ENCODE data around the gene FUOM. TPM values are rescaled to one million over a fixed set of nuclear protein-coding genes. Genes with fewer than 3 reads are reported as not detected.

Gene FUOM
- total and polyA plus RNA-seq, 2 experiments from 2014 or later: 30.8 to 33.9 TPM

DNA sequence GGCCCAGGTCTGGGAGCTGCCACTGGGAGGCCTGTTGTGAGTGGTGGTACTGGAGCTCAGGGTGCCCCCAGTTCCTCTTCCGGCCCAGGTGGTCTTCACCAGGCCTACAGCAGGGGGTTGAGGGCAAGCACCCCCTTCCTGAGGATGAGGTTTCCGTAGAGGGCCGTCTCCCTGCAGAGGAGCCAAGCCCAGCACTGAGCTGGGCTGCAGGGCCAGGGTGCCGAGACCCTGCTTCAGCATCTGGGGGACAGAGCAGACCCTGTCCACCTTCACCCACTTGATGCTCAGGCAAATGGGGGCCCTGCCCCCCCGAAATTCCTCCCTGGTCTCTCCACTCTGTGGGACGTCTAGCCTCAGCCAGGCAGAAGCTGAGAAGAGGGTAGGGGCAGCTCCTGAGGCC lies 2.6 kb downstream of the FUOM start (continued):
- TF ChIP-seq, protein P1, sequence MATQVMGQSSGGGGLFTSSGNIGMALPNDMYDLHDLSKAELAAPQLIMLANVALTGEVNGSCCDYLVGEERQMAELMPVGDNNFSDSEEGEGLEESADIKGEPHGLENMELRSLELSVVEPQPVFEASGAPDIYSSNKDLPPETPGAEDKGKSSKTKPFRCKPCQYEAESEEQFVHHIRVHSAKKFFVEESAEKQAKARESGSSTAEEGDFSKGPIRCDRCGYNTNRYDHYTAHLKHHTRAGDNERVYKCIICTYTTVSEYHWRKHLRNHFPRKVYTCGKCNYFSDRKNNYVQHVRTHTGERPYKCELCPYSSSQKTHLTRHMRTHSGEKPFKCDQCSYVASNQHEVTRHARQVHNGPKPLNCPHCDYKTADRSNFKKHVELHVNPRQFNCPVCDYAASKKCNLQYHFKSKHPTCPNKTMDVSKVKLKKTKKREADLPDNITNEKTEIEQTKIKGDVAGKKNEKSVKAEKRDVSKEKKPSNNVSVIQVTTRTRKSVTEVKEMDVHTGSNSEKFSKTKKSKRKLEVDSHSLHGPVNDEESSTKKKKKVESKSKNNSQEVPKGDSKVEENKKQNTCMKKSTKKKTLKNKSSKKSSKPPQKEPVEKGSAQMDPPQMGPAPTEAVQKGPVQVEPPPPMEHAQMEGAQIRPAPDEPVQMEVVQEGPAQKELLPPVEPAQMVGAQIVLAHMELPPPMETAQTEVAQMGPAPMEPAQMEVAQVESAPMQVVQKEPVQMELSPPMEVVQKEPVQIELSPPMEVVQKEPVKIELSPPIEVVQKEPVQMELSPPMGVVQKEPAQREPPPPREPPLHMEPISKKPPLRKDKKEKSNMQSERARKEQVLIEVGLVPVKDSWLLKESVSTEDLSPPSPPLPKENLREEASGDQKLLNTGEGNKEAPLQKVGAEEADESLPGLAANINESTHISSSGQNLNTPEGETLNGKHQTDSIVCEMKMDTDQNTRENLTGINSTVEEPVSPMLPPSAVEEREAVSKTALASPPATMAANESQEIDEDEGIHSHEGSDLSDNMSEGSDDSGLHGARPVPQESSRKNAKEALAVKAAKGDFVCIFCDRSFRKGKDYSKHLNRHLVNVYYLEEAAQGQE (IDR thresholded peaks at IDR 0.05; ENCODE audit: unreplicated experiment): no peak
- TF ChIP-seq ZNF114 (CRISPR knock-in tag; IDR thresholded peaks at IDR 0.05): no peak
- TF ChIP-seq EZH2phosphoT487 (IDR thresholded peaks at IDR 0.05; ENCODE audit: unreplicated experiment): no peak
- TF ChIP-seq, protein P2, sequence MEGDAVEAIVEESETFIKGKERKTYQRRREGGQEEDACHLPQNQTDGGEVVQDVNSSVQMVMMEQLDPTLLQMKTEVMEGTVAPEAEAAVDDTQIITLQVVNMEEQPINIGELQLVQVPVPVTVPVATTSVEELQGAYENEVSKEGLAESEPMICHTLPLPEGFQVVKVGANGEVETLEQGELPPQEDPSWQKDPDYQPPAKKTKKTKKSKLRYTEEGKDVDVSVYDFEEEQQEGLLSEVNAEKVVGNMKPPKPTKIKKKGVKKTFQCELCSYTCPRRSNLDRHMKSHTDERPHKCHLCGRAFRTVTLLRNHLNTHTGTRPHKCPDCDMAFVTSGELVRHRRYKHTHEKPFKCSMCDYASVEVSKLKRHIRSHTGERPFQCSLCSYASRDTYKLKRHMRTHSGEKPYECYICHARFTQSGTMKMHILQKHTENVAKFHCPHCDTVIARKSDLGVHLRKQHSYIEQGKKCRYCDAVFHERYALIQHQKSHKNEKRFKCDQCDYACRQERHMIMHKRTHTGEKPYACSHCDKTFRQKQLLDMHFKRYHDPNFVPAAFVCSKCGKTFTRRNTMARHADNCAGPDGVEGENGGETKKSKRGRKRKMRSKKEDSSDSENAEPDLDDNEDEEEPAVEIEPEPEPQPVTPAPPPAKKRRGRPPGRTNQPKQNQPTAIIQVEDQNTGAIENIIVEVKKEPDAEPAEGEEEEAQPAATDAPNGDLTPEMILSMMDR (conservative IDR thresholded peaks at IDR 0.05; ENCODE audit: low read depth in 2 of 2): no peak

DNA sequence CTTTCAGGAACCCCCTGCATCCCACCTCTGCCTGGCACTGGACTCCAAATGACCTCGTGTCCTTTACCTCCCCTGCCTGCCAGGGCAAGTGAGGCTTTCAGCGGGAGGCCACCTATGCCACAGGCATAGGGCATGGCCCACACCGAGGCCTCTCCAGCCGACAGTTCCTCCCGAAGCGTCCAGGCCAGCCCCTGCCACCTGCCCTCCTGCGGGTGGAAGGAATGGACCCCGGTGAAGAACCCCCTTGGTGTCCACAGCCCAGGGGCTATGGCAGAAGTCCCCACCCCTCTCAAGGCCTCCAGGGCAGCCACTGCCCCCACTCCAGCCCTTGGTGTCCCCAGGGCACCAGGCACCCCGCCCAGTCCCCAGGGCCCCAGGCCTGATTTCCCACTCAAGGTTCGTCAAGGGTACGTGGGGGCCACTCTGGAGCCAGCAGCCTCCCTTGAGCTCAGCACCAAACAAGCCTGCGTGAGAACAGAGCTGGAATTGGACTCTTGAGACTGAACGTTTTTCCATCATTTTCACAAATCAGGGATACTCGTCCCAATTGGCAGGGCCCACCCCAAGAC lies 3.1 kb downstream of the FUOM start:
- Histone ChIP-seq H3K27ac (ENCODE audit: low read depth) (no peak overlapping the region), H3F3A (replicated peaks; ENCODE audit: low read depth) (0 out of 2 replicates have a peak, but pooled peaks cover 3% of the 10 kb centered on the region), H2AFZ (no peak overlapping the region), H3K4me2 (no peak overlapping the region), H3K4me3 (no peak overlapping the region), H3K36me3 (ENCODE audit: insufficient read depth) (no peaks in the 10 kb centered on the region), H3K9me2 (ENCODE audit: insufficient read depth) (no peaks in the 10 kb centered on the region), H3K27me3 (ENCODE audit: insufficient read depth) (peaks cover under 1% of the 10 kb centered on the region; the same call in 1 of the 2 replicates), H4K20me1 (replicated peaks; ENCODE audit: insufficient read depth) (no peaks in the 10 kb centered on the region; the same call in 1 of the 2 replicates), H3K79me2 (replicated peaks; ENCODE audit: insufficient read depth) (0 out of 2 replicates have a peak, but pooled peaks cover 4% of the 10 kb centered on the region), H3K4me1 (ENCODE audit: insufficient read depth) (no peaks in the 10 kb centered on the region)
- H3K4me3 Mint-ChIP-seq: no peak overlapping the region
- H3K36me3 Mint-ChIP-seq (ENCODE audit: low read depth): no peaks in the 10 kb centered on the region
- ATAC-seq (no peak), DNase-seq (ENCODE audit: low spot score) (no peak)
- H3K27ac Mint-ChIP-seq: no peak overlapping the region
- H3K9me3 Mint-ChIP-seq: no peaks in the 10 kb centered on the region
- peaks cover 18% of the 10 kb centered on the region for H3K27me3 Mint-ChIP-seq (ENCODE audit: insufficient read depth, low read depth, poor library complexity)
- H3K4me1 Mint-ChIP-seq: no peaks in the 10 kb centered on the region; the same call in 2 of the 3 replicates
- TF ChIP-seq POLR2AphosphoS5 (IDR thresholded peaks at IDR 0.05; ENCODE audit: low read depth) (no peak), CREB1 (CRISPR knock-in tag; IDR thresholded peaks at IDR 0.05; ENCODE audit: low read depth) (no peak), EZH2 (IDR thresholded peaks at IDR 0.05; ENCODE audit: low read depth, unreplicated experiment) (no peak), NANOG (IDR thresholded peaks at IDR 0.05; ENCODE audit: borderline replicate concordance) (no peak), ZNF331 (CRISPR knock-in tag; IDR thresholded peaks at IDR 0.05; ENCODE audit: low read depth) (no peak), JUNB (IDR thresholded peaks at IDR 0.05; ENCODE audit: unreplicated experiment) (no peak), EZH2phosphoT487 (IDR thresholded peaks at IDR 0.05; ENCODE audit: unreplicated experiment) (no peak), STAT1 (IDR thresholded peaks at IDR 0.05; ENCODE audit: unreplicated experiment) (no peak)
- TF ChIP-seq, protein P3, sequence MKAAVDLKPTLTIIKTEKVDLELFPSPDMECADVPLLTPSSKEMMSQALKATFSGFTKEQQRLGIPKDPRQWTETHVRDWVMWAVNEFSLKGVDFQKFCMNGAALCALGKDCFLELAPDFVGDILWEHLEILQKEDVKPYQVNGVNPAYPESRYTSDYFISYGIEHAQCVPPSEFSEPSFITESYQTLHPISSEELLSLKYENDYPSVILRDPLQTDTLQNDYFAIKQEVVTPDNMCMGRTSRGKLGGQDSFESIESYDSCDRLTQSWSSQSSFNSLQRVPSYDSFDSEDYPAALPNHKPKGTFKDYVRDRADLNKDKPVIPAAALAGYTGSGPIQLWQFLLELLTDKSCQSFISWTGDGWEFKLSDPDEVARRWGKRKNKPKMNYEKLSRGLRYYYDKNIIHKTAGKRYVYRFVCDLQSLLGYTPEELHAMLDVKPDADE (IDR thresholded peaks at IDR 0.05): no peak
- TF ChIP-seq, protein P2 (conservative IDR thresholded peaks at IDR 0.05; ENCODE audit: low read depth in 2 of 2): no peak

Data from GM23338 (cell line).